Colon (tissue), 2 donors: ENCODE measurements around the gene STOM.

ENCODE experiments used
- FAIRE-seq: peaks from 2 replicates; lab custom pipeline; 2012; peaks lifted over from hg19 to GRCh38; lab: Jason Lieb, UNC
- donor health status: control.
- donor health status: control.

The STOM gene

DNA sequence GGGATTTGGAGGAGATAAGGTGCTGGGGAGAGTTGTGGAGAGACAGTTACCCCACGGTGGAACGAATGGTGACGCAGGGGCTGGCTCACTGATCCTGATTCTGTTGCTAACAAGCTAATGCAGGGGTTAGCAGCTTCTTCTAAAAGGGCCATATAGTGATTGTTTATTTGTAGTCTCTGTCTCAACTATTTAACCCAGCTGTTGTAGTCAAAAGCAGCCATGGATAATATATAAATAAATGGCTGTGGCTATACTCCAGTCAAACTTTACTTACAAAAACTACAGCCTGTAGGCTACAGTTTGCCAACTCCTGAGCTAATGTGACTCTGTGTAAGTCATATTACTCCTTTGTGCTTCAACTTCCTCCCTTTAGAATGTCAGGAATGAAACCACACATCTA lies 21.8 kb downstream of the STOM start:
- FAIRE-seq = no peak

DNA sequence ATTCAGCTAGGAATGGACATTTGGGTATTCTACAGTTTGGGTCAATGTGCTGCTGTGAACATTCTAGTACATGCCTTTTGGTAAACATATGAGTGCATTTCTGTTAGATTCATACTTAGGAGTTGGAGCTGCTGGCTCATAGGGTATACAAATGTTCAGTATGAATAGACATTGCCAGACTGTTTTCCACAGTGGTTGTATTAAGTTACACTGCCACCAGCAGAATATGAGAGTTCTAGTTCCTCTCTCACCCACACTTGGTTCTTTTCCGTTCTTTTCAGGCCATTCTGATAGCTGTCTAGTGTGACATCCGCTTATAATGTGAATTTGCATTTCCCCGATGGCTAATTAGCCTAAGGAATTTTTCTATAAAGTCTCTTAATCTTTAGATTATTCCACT lies 25.0 kb downstream of the STOM start:
- FAIRE-seq = no peak

DNA sequence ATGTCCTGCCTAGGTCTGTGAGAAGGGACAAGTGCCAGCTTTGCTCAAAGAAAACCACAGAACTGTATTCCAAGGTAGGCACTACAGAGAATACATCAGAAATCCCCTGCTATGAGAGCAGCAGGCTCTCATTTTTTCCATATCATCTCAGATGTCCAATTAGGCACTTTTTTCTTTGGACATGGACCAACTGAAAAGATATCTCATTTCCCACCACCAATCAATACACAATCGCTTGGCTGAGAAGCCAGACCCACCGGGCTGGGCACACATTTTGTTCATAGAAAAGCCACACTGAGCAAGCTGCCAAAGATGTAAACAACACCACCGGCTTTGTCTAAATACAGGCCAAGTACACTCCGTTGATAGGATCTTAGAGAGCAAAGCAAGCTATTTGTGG lies 25.9 kb downstream of the STOM start:
- no peak for FAIRE-seq

DNA sequence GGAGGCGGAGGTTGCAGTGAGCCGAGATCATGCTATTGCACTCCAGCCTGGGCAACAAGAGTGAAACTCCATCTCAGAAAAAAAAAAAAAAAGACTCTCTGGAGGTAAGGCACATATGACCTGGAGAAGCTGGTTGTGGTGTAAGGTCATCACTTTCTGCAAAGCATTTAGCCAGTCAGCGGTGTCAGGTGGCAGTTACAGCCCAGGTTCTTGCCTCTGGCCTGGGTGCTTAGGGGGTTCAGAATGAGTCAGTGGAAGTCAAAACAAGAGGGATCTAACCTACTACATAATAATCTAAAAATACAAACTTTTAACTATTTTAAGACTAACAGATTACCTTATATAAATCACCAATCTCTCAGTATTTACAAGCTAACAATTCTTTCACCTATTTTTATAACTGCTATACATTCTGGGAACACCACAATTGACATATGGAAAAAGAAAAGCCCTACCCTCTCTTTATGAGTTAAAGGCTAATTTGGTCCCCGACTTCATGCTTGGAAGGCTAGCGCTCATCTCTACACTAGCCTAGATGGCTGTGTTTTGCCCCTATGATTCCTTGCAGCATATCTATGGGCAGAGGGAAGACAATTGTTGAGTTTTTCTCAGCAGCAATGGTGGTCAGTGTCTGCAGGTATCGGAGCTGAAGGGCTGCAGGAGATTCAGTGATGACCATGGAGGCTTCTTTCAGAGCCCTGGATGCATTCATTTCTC lies 29.2 kb downstream of the STOM start:
- FAIRE-seq = no peak

DNA sequence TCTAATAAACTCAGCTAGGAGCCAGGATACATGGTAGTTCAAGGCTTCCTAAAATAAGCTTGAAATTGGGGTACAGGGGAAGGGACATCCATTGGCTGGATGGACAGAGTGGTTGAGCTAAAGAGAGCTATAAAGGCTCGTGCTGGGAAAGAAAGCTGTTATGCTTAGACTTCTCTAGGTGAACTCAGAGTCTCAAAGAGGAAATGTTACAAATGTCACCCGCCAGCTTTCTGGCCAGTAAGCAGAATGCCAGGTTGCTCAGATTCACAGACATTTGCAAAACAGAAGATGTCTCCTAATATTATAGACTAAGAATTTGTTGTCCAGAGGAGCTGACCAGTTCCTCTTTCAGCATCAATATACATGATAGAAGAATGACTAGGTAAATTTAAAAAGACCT lies 30.6 kb downstream of the STOM start:
- no peak for FAIRE-seq

DNA sequence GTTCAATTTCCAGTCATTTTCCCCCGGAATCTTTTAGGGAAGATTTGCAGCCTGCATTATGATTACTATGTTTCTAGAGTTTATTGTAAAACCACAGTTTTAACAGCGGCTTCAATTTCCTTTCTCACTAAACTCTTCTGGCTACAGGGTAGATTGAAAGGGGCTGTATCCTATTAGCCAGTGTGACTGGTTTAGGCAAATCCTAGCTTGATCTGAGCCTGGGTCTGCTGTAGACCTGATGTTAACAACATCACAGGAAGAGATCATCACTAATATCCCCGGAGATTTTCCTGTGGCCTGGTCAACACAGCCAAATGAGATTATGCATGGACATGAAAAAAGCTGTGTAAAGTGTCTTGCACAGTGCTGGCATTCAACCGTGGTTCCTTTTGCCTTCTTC lies 33.4 kb downstream of the STOM start:
- no peak for FAIRE-seq

DNA sequence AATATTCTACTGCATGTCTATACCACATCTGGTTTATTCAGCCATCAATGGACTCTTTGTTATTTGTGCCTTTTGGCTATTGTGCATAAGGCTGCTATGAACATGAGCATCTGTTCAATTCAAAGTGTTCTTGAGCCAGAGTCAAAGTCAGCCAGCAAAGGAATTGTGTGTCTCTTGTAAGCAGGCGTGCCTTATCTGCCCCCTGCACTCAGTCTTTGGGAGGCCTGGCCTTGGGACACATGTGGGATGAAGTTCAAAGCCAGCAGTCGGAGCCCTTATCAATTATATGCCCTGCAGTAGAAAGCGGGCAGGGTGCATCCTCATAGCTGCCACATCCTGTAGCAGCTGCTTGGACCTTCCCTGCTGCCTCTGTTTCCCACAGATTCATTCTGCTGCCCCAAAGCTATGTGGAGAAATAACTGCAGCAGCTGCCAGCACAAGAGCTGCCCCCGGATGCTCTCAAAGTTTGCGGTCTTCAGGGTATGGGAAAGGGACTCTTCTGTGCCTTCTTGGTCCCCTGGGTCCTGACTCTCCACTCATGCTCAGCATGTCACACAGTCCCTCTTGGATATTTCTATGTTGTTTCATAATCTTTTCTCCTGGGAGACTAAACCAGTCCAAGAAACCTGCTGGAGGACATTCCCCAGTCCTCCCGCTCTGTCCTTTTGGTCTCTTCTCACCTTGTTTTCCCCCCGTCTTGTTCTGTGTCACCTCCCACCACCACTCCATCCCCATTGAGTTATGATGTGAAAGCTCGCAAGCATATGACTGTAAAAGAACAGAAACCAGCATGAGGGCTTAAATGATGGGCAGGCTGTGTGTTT lies 35.9 kb downstream of the STOM start:
- FAIRE-seq = no peak

DNA sequence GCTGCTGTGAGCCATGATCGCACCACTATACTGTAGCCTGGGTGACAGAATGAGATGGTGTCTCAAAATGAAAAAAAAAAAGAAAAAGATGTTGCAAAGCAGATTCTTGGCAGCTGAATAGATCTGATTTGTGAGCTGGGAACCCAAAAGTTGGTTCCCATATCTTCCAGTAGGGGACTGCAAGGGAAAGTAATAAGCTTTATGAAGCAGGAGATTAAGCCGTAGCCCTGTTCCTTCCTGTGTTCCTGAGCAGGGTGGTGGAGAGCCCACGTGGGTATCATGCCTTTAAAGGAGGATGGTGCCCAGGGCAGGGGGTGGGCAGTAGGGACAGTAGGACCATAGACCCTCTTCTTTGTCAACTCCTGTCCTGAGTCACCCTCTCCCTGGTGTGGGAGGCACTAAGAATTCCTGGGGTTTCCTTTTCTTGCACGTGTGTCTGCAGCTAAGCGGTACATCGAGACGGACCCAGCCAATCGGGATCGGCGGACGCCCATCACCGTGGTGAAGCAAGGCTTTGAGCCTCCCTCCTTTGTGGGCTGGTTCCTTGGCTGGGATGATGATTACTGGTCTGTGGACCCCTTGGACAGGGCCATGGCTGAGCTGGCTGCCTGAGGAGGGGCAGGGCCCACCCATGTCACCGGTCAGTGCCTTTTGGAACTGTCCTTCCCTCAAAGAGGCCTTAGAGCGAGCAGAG lies 37.9 kb downstream of the STOM start:
- no peak for FAIRE-seq

DNA sequence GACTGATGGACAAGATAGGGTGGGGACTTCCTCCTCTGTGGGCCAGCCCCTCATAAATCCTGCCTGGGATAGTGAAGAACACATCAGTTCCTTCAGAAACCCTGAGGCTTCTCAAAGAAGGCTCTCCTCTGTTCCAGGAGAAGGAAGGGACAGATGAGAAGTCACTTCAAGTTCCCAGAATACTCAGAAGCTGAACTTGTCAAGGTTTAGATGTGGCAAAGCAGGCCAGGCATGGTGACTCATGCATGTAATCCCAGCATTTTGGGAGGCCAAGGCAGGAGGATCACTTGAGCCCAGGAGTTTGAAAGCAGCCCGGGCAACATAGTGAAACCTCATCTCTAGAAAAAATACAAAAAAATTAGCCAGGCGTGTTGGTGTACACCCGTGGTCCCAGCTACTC lies 38.5 kb downstream of the STOM start:
- FAIRE-seq = no peak

DNA sequence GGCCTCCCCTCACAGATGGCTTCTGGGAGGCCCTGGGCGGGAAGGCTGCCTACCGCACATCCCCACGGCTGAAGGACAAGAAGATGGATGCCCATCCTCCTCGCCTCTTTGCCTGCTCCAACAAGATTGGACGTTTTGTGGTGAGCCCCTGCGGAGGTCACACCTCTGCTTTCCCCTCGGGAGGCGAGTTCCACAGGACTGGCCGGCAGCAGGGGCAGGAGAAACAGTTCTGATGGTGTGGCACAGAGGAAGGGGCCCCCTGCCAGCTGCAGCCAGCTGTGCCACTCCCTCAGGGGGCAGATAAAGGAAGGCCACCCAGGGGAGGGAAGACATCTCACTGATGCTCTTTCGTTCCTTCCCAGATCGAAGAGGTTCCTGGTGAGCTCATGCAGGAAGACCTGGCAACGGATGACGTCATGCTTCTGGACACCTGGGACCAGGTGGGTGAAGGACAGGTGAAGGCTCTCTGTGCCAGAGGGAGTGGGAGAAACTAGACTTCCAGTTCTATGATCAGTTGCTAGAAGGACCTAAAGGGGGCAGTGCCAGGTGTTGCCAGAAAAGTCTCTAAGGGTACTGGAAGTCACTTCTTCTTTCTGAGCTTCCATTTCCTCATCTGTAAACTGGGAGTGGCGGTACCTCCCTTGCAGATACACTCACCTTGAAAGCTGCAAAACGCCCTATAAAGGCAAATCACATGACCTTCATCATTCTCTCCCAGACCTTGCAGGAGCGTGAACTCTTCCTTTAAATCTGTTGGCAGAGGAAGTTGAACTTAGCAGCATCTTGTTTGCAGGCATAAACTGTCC lies 41.0 kb downstream of the STOM start:
- FAIRE-seq = no peak

DNA sequence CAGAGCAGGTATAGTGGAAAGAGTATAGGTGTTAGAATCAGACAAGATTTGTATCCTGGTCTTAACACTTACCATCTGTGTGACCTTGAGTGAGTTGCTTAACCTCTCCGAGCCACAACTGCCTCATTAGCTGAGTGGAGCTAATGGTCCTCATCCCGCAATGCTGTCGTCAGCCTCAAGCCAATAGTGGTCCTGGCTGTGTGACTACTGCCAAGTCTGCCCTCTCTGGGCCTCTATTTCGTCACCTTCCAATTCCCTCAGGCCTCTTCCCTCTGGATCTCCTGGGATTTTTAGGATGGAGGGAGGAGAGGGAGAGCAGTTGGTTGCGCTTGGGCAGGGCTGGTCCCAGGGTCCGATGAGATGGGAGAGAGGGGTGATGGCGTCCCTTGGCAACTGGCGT lies 41.6 kb downstream of the STOM start:
- no peak for FAIRE-seq

DNA sequence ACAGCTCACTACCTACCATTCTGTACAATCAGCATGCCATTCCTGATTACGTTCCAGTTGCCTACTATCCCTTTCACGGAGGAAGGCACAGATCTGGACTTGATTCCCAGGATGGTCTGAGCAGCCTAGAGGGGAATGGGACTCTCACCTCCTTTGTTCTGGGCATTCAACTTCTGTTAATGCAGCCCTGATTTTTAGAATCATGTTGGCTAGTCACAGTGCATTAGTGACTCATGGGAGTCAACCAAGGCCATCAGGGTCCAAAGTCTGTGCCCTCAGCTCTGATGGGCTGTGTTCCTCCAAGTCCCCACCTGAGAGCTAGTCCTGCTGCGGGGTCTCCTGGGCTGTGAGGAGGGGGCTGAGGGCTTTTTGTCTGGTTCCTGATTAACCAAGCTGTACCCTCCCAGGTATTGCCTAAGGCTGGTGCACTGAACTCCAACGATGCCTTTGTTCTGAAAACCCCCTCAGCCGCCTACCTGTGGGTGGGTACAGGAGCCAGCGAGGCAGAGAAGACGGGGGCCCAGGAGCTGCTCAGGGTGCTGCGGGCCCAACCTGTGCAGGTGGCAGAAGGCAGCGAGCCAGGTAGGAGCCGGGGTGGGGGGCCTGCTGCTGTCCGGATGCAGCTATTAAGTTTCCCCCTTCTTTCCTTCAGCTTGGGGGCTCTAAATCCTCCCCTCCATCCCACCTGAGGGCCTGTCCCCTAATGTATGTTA lies 43.0 kb downstream of the STOM start:
- no peak for FAIRE-seq

DNA sequence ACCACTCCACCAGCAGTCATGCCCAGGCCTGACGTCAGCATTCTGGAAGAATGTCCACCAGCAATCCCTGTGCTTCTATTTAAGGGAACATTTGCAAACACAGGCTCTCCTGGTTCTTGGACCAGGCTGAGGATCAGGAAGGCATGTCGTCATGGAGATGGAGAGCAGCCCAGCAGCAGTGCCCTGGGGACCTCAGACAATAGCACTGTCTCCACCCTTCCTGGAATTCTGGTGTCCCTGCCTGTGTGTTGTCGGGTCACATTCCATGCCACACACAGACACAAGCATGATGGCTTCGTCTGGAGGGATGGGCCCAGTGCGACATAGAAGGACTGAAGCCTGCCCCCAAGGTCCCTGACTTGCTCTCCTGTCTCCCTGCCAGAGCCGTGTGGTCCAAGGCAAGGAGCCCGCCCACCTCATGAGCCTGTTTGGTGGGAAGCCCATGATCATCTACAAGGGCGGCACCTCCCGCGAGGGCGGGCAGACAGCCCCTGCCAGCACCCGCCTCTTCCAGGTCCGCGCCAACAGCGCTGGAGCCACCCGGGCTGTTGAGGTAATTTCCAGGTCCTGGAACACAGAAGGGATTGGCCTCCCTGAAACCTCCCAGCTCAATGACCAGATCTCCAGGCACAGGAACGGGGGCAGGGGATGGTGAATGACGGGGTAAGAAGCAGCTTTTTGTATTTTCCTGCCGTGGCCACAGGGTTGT lies 43.8 kb downstream of the STOM start:
- FAIRE-seq = no peak

DNA sequence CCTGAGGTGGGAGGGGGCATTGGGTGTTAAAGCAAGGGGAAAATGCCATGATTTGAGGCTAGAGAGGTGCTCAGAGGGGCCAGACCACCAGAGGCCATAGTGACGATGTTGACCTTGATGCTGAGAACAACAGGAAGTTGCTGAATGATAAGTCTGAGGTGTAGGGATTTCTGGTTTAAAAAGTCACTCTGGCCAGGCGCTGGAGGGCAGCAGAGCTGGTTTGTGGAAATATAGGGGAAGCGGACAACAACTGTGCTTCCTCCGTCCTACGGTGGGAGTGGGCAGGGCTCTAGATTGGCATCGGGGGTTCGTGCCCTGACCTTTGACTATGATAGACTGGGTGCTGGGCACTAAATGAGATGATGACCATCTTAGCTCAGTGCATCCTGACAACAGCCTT lies 44.7 kb downstream of the STOM start:
- FAIRE-seq = no peak

DNA sequence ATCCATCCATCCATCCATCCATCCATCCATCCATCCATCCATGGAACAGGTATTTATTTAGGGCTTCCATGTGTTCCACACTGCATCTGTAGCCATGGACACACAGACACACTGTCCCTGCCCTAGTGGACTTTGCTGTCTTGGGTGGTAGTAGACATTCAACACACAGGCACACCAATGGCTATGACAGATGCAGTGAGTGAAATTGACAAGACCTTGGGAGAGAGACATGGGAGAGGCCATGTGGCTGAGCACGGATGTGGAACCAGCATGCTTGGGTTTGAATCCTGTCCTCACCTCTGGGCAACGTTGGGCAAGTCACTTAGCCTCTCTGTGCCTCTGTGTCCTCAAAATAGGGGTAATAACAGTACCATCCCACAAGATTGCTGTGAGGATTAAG lies 45.3 kb downstream of the STOM start:
- FAIRE-seq = no peak

DNA sequence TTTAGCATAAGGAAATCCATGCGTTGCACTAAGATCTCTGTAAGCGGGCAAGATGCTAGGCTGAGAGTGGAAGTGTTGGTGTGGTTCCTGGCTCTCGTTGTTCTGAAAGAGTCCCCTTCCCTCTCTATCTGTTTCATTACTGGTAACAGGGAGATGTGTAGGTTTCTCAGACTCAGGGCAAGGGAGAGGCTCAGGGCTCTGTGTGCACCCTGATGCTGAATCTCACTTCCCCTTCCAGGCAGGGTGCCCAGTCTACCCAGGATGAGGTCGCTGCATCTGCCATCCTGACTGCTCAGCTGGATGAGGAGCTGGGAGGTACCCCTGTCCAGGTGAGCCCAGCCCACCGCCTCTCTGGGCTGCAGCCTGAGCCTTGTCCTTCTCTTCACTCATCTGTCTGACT lies 45.7 kb downstream of the STOM start:
- no peak for FAIRE-seq

DNA sequence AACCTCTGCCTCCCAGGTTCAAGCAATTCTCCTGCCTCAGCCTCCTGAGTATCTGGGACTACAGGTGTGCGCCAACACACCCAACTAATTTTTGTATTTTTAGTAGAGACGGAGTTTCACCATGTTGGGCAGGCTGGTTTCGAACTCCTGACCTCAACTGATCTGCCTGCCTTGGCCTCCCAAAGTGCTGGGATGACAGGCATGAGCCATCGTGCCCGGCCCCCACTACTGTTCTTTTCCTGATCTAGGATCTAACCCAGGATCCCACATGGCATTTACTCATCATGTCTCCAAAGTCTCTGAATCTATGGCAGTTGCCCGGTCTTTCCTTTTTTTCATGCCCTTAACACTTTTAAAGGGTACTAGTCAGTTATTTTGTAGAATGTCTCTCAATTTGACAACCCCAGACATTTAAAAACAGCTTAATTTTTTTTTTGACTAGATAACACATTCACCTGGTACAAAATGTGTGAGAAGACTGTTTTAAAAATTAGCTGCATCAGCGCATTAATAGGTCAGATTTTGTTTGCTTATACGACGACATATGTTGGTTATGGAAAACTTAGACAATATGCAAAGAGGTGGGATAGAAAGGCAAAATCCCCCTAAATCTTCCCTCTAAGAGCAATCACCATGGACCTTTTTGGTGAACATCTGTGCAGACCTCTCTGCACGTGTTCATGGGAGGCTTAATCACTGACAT lies 46.5 kb downstream of the STOM start:
- FAIRE-seq = no peak

DNA sequence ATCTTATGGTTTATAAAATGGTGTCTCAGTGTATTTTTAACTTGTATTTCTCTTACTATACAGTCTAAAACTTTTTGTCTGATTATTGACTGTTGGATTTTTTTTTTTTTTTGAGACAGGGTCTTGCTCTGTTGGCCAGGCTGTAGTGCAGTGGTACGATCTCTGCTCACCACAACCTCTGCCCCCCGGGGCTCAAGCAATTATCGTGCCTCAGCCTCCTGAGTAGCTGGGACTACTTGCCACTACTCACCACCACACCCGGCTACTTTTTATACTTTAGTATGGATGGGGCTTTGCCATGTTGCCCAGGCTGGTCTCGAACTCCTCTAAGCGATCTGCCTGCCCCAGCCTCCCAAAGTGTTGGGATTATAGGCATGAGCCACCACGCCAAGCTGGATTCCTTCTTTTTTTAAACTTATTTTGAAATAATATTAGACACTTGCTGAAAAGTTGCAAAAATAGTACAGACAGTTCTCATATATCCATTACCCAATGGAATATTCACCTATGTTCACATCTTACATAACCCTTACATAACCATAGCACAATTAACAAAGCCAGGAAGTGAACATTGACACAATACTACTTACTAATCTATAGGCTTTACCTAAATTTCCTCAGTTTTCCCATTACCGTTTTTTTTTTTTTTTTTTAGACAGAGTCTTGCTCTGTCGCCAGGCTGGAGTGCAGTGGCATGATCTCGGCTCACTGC lies 47.2 kb downstream of the STOM start:
- no peak for FAIRE-seq

DNA sequence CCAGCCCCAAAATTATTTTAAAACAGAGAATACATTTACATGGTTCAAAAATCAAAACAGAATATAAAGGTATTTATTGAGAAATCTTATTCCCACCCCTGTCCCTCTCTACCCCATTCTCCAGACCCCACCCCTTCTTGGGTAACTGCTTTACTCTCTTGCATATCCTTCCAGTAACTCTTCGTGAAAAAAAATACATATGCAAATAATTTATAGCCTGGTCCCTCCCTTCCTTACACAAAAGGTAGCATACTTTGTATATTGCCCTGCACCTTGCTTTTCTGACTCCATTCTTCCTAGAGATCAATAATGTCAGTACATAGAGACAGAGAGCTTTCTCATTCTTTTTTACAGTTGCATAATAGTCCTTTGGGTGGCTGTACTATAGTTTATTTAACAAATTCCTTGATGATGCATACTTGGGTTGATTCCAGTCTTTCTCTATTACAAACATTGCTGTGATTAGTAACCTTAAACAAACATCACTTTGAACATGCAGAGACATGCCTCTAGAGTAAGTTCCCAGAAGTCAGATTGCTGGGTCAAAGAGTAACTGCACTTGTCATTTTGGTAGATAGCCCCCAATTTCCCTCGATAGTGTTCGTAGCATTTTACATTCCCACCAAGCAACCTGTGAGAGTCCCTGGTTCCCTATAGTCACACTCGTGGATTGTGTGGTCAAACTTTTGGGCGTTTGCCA lies 47.9 kb downstream of the STOM start:
- no peak for FAIRE-seq
